ENCODE data around the gene PDAP1. TPM values are rescaled to one million over a fixed set of nuclear protein-coding genes. Genes with fewer than 3 reads are reported as not detected.

PDAP1 gene
- total and polyA plus RNA-seq, 2 of the 13 experiments (the other 11 are each of a cell fraction or from before 2014, with no cell fraction given) = 13.0 to 100 TPM

DNA sequence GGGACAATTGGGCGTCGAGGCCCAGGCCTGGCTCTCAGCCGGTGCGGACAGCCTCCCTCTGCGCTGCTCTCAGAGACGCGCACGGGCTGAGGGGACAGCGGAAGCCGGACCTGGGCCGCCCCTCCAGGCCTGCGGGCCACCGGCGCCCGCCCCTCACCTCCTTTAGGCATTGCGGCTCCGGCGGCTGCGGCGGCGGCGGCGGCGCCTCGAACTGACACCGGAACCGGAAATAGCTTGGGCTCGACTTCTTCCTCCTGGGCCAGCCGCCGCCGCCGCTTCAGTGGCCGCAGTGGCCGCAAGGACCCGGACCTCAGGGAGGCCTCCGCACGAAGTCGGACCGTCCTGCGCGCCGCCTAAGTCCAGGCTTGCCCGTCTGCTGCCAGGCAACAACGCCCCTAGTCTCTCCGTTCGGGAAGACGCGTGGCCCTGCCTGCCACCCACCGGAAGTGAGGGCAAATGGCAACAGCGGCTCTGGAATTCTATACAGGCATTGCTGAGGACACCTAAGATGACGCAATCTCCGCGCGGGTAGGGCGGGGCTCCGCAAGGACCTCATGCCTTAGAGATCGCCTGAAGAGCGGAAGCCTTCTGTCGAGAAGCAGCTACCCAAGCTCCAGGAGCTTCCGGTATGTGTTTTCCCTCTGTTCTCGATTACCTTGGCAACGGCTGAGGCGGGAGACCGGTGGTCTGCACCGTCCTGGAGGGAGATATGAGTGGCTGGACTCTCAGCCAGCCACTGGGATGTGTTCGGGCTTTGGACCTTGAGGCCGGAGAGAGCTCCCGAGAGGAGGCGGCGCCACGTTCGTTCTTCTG is at the start of gene PDAP1, which contains the start of gene BUD31 (continued):
- peak; percentile 67 for TF ChIP-seq U2AF1 (optimal IDR thresholded peaks at IDR 0.05; ENCODE audit: low read depth, low read length)
- TF ChIP-seq SKI (IDR thresholded peaks at IDR 0.05; ENCODE audit: partially characterized antibody) = peak; percentile 42
- peak; percentile 100 for TF ChIP-seq CEBPG (CRISPR knock-in tag; IDR thresholded peaks at IDR 0.05)
- TF ChIP-seq FIP1L1 (IDR thresholded peaks at IDR 0.05; ENCODE audit: borderline replicate concordance, insufficient read depth, low read depth, low read length) = no peak
- TF ChIP-seq SMAD9 (CRISPR knock-in tag; IDR thresholded peaks at IDR 0.05) = no peak
- no peak for TF ChIP-seq ZNF432 (CRISPR knock-in tag; IDR thresholded peaks at IDR 0.05; ENCODE audit: borderline replicate concordance)
- peak; percentile 89; the same call in 1 of the 2 replicates for TF ChIP-seq MYC (CRISPR knock-in tag; IDR thresholded peaks at IDR 0.05; ENCODE audit: borderline replicate concordance)
- no peak for TF ChIP-seq BORCS8-MEF2B (CRISPR knock-in tag; IDR thresholded peaks at IDR 0.05)
- TF ChIP-seq FOXK1 (CRISPR knock-in tag; IDR thresholded peaks at IDR 0.05; ENCODE audit: borderline replicate concordance, low read depth) = peak; percentile 73; the same call in 1 of the 2 replicates
- TF ChIP-seq, protein P1, sequence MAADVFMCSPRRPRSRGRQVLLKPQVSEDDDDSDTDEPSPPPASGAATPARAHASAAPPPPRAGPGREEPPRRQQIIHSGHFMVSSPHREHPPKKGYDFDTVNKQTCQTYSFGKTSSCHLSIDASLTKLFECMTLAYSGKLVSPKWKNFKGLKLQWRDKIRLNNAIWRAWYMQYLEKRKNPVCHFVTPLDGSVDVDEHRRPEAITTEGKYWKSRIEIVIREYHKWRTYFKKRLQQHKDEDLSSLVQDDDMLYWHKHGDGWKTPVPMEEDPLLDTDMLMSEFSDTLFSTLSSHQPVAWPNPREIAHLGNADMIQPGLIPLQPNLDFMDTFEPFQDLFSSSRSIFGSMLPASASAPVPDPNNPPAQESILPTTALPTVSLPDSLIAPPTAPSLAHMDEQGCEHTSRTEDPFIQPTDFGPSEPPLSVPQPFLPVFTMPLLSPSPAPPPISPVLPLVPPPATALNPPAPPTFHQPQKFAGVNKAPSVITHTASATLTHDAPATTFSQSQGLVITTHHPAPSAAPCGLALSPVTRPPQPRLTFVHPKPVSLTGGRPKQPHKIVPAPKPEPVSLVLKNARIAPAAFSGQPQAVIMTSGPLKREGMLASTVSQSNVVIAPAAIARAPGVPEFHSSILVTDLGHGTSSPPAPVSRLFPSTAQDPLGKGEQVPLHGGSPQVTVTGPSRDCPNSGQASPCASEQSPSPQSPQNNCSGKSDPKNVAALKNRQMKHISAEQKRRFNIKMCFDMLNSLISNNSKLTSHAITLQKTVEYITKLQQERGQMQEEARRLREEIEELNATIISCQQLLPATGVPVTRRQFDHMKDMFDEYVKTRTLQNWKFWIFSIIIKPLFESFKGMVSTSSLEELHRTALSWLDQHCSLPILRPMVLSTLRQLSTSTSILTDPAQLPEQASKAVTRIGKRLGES (CRISPR knock-in tag; IDR thresholded peaks at IDR 0.05; ENCODE audit: borderline replicate concordance) = 0 out of 2 replicates have a peak, but pooled peaks have one; percentile 40
- TF ChIP-seq ZNF333 (CRISPR knock-in tag; IDR thresholded peaks at IDR 0.05; ENCODE audit: borderline replicate concordance) = no peak
- peak; percentile 89 for TF ChIP-seq SP4 (CRISPR knock-in tag; IDR thresholded peaks at IDR 0.05)
- TF ChIP-seq, protein P2, sequence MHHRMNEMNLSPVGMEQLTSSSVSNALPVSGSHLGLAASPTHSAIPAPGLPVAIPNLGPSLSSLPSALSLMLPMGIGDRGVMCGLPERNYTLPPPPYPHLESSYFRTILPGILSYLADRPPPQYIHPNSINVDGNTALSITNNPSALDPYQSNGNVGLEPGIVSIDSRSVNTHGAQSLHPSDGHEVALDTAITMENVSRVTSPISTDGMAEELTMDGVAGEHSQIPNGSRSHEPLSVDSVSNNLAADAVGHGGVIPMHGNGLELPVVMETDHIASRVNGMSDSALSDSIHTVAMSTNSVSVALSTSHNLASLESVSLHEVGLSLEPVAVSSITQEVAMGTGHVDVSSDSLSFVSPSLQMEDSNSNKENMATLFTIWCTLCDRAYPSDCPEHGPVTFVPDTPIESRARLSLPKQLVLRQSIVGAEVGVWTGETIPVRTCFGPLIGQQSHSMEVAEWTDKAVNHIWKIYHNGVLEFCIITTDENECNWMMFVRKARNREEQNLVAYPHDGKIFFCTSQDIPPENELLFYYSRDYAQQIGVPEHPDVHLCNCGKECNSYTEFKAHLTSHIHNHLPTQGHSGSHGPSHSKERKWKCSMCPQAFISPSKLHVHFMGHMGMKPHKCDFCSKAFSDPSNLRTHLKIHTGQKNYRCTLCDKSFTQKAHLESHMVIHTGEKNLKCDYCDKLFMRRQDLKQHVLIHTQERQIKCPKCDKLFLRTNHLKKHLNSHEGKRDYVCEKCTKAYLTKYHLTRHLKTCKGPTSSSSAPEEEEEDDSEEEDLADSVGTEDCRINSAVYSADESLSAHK (CRISPR knock-in tag; IDR thresholded peaks at IDR 0.05; ENCODE audit: borderline replicate concordance) = no peak
- peak; percentile 98 for TF ChIP-seq ZNF34 (CRISPR knock-in tag; IDR thresholded peaks at IDR 0.05; ENCODE audit: borderline replicate concordance)
- no peak for TF ChIP-seq ZNF552 (CRISPR knock-in tag; IDR thresholded peaks at IDR 0.05; ENCODE audit: borderline replicate concordance)
- TF ChIP-seq HNRNPH1 (optimal IDR thresholded peaks at IDR 0.05; ENCODE audit: low read depth, low read length) = no peak
- TF ChIP-seq GTF2F1 (IDR thresholded peaks at IDR 0.05; ENCODE audit: low read length) = no peak
- peak; percentile 61; the same call in 1 of the 2 replicates for TF ChIP-seq SRY (CRISPR knock-in tag; IDR thresholded peaks at IDR 0.05)
- TF ChIP-seq, protein P3, sequence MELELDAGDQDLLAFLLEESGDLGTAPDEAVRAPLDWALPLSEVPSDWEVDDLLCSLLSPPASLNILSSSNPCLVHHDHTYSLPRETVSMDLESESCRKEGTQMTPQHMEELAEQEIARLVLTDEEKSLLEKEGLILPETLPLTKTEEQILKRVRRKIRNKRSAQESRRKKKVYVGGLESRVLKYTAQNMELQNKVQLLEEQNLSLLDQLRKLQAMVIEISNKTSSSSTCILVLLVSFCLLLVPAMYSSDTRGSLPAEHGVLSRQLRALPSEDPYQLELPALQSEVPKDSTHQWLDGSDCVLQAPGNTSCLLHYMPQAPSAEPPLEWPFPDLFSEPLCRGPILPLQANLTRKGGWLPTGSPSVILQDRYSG (CRISPR knock-in tag; IDR thresholded peaks at IDR 0.05) = no peak
- TF ChIP-seq ASH2L (IDR thresholded peaks at IDR 0.05; ENCODE audit: insufficient read length, low read depth, low read length) = peak; percentile 98
- peak; percentile 48 for TF ChIP-seq SP2 (CRISPR knock-in tag; IDR thresholded peaks at IDR 0.05)
- TF ChIP-seq, protein P4, sequence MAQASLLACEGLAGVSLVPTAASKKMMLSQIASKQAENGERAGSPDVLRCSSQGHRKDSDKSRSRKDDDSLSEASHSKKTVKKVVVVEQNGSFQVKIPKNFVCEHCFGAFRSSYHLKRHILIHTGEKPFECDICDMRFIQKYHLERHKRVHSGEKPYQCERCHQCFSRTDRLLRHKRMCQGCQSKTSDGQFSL (CRISPR knock-in tag; IDR thresholded peaks at IDR 0.05) = no peak
